Natural killer cell (primary cell): Measurements from ENCODE around the gene SNN. TPM values are rescaled to one million over a fixed set of nuclear protein-coding genes. Genes with fewer than 3 reads are reported as not detected.

Experiments
- ATAC-seq, 3 donors: fragments of 150-1000 bp in 2 of 3; fragments of 200-7000 bp in 1 of 3; cut with Tn5 transposase; 1 replicate in 1 of 3; 2 replicates in 2 of 3; pipeline ENCODE4 v1.10.0; 2021; ENCODE audit warnings: mild to moderate bottlenecking in 2 of 3, moderate library complexity in 2 of 3
- DNase-seq, 2 donors: peaks; one replicate each; pipeline versions ENCODE4 v3.0.0 to v3.0.0-alpha.2; 2013 to 2021; ENCODE audit warnings: mixed read lengths in 1 of 2
- H3K27ac ChIP-seq: one replicate; pipeline ENCODE4 v1.5.1; 2013; ENCODE audit warnings: mild to moderate bottlenecking, low read length
- H3K27me3 ChIP-seq: one replicate; pipeline ENCODE4 v1.6.1; 2013; ENCODE audit warnings: low read length; ENCODE audit not compliant: control insufficient read depth, insufficient read depth
- H3K36me3 ChIP-seq: one replicate; pipeline ENCODE4 v1.6.1; 2013; ENCODE audit warnings: low read length; ENCODE audit not compliant: control insufficient read depth, insufficient read depth
- H3K4me1 ChIP-seq: one replicate; pipeline ENCODE4 v1.6.1; 2013; ENCODE audit warnings: low read length; ENCODE audit not compliant: control insufficient read depth, insufficient read depth
- H3K4me3 ChIP-seq: one replicate; pipeline ENCODE4 v1.5.1; 2013; ENCODE audit warnings: low read length
- H3K9me3 ChIP-seq: one replicate; pipeline ENCODE4 v1.6.1; 2013; ENCODE audit warnings: low read length; ENCODE audit not compliant: control insufficient read depth, insufficient read depth
- H3K27ac Mint-ChIP-seq, 2 donors: one replicate each; pipeline ENCODE4 v1.8.0; 2022; ENCODE audit warnings: mild to moderate bottlenecking in 2 of 2, mixed read lengths in 2 of 2, moderate library complexity in 1 of 2
- H3K27me3 Mint-ChIP-seq, 2 donors: one replicate each; pipeline ENCODE4 v1.8.0; 2022; ENCODE audit warnings: low read depth in 2 of 2, mixed read lengths in 2 of 2
- H3K36me3 Mint-ChIP-seq: one replicate; pipeline ENCODE4 v1.8.0; 2022; ENCODE audit warnings: mixed read lengths
- H3K4me1 Mint-ChIP-seq, 2 donors: one replicate each; pipeline ENCODE4 v1.8.0; 2022; ENCODE audit warnings: mixed read lengths in 2 of 2
- H3K4me3 Mint-ChIP-seq: one replicate; pipeline ENCODE4 v1.8.0; 2022; ENCODE audit warnings: mild to moderate bottlenecking, moderate library complexity, mixed read lengths
- H3K9me3 Mint-ChIP-seq, 2 donors: one replicate each; pipeline ENCODE4 v1.8.0; 2022; ENCODE audit warnings: mixed read lengths in 2 of 2
- CTCF ChIP-seq: fragments of 200-600 bp; IDR thresholded peaks from one replicate; pipeline ENCODE4 v1.8.0; 2022; ENCODE audit warnings: antibody characterized with exemption
- WGBS: methylation state at CpG from one replicate; pipeline ENCODE4 v1.1.7; 2013; ENCODE audit warnings: missing lambda C conversion rate; ENCODE audit not compliant: insufficient coverage; 5-methylcytosine and 5-hydroxymethylcytosine counted together
- intact Hi-C: fragments of 100-400 bp; cut with micrococcal nuclease; formaldehyde crosslinking; loops from one replicate; pipeline ENCODE4 v1.14.2; 2022
- total RNA-seq, 4 donors: library from RNA; stranded (reverse); fragments of 120-200 nt in 1 of 4; gene quantifications; one replicate each; pipeline versions ENCODE4 v1.2.3 to v1.2.4, GENCODE V29; 2013 to 2022

Gene SNN
- total RNA-seq, 3 donors from 2014 or later (not counting 1 experiment from before 2014, with no cell fraction given) = 5.3 to 20.0 (median 12.5) TPM

DNA sequence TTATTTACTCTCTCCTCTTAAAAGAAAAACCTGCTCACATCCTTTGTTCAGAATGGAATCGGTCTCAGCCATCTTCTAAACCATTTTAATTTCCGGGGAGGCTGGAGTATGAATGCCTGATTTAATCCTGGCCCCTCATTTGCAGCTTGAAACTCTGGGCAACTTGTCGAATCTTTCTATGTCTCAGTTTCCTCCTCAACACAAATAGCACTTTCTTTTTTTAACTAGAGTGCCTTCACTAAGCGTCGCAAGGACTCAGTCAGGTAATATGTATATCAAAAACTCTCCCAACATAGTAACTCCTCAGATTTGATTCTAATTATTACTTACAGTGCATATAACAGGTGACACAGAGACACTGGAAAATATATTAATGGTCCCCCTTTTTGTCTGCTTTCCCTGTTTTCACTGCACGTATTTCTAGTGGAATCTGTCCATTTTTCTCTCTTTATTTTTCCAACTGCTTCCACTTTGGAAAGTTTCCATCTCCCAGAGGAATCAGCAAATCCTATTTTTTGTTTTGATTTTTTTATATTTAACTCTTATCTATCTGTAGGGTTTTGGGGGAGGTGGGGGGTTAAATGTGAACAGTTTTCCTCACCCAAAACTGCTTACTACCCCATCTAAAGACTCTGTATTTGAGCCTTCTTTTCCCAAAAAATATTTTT is 18.6 kb downstream of the SNN start:
- H3K27me3 ChIP-seq = no peaks in the 10 kb centered on the region
- no peak for ATAC-seq
- Mint-ChIP-seq H3K36me3 (peaks cover 36% of the 10 kb centered on the region), H3K4me1 (peaks cover 11 to 22% of the 10 kb centered on the region in 2 donors), H3K4me3 (no peak overlapping the region), H3K27ac (no peak overlapping the region), H3K9me3 (no peaks in the 10 kb centered on the region), H3K27me3 (no peaks in the 10 kb centered on the region)
- no peak overlapping the region for H3K4me3 ChIP-seq
- intact Hi-C loops = no loop called here
- TF ChIP-seq CTCF = no peak
- H3K27ac ChIP-seq = no peak overlapping the region
- no peak for DNase-seq
- 83% methylated on average over 6 of the region's 6 CpGs for WGBS
- H3K36me3 ChIP-seq = peaks cover 68% of the 10 kb centered on the region
- peaks cover 13% of the 10 kb centered on the region for H3K4me1 ChIP-seq
- no peaks in the 10 kb centered on the region for H3K9me3 ChIP-seq

GRCh38 chr16:11687601-11688519 is 19.6 kb downstream of the SNN start:
- WGBS = 90% methylated on average over 12 of the region's 13 CpGs
- no peaks in the 10 kb centered on the region for H3K9me3 Mint-ChIP-seq
- ATAC-seq (no peak), DNase-seq (no peak)
- Histone ChIP-seq H3K27me3 (no peaks in the 10 kb centered on the region), H3K4me1 (peaks cover 8% of the 10 kb centered on the region), H3K9me3 (no peaks in the 10 kb centered on the region), H3K36me3 (peaks cover 69% of the 10 kb centered on the region), H3K27ac (no peak overlapping the region), H3K4me3 (no peak overlapping the region)
- no peak overlapping the region for H3K4me3 Mint-ChIP-seq
- no peaks in the 10 kb centered on the region for H3K27me3 Mint-ChIP-seq
- H3K27ac Mint-ChIP-seq = peak overlapping the region in 1 of 2 donors; percentile 30
- intact Hi-C loops = no loop called here
- TF ChIP-seq CTCF = no peak
- H3K4me1 Mint-ChIP-seq = peaks cover 9 to 20% of the 10 kb centered on the region in 2 donors
- H3K36me3 Mint-ChIP-seq = peaks cover 36% of the 10 kb centered on the region

DNA sequence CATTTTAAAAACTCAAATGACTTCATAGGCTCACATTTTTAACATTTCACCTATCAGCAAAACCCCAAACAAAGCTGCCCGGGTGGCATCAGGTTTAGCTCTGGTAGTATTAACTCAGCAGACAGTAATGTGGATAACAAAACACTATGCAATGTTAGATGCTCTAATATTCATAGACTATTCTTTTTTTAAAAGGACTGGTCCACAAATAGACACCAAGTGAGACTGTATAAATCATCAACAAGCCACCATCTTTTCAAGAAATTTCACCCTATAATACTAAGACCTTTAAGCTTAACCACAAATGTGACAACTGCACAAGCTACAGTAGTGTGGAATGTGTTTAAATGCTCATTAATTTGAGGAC is 20.2 kb downstream of the SNN start:
- Histone ChIP-seq H3K36me3 (peaks cover 66% of the 10 kb centered on the region), H3K9me3 (no peaks in the 10 kb centered on the region), H3K4me1 (peaks cover 3% of the 10 kb centered on the region), H3K27me3 (no peaks in the 10 kb centered on the region), H3K4me3 (no peak overlapping the region), H3K27ac (no peak overlapping the region)
- no peak for TF ChIP-seq CTCF
- Mint-ChIP-seq H3K27me3 (no peaks in the 10 kb centered on the region), H3K4me1 (peaks cover 9 to 22% of the 10 kb centered on the region in 2 donors), H3K4me3 (no peak overlapping the region), H3K9me3 (no peaks in the 10 kb centered on the region), H3K27ac (no peak overlapping the region), H3K36me3 (peaks cover 36% of the 10 kb centered on the region)
- peak in 2 of 3 donors; percentile 31 to 53 for ATAC-seq
- no peak for DNase-seq
- 57% methylated on average over 1 of the region's 1 CpG for WGBS
- intact Hi-C loops = no loop called here
